Hepatocyte (in vitro differentiated cells): ENCODE results near the gene LIMS2. TPM values are rescaled to one million over a fixed set of nuclear protein-coding genes. Genes with fewer than 3 reads are reported as not detected.

Experiments used
- DNase-seq: peaks from one replicate; pipeline ENCODE4 v3.0.0-alpha.2; 2016; ENCODE audit warnings: low spot score
- H2AFZ ChIP-seq: fragments of 200-600 bp; sonication (generic); 2 replicates; pipeline ENCODE4 v1.6.0; 2016; ENCODE audit warnings: antibody characterized with exemption, mild to moderate bottlenecking
- H3K27ac ChIP-seq: fragments of 200-600 bp; sonication (generic); 2 replicates; pipeline ENCODE4 v1.5.1; 2016; ENCODE audit warnings: mild to moderate bottlenecking
- H3K27me3 ChIP-seq: fragments of 200-600 bp; sonication (generic); 2 replicates; pipeline ENCODE4 v1.6.1; 2016
- H3K36me3 ChIP-seq: fragments of 200-600 bp; sonication (generic); replicated peaks from 2 replicates; pipeline ENCODE4 v1.5.1; 2016; ENCODE audit warnings: low read depth; ENCODE audit not compliant: insufficient read depth
- H3K4me1 ChIP-seq: fragments of 200-600 bp; sonication (generic); 2 replicates; pipeline ENCODE4 v1.5.1; 2016; ENCODE audit warnings: mild to moderate bottlenecking, moderate library complexity; ENCODE audit not compliant: insufficient read depth
- H3K4me2 ChIP-seq: fragments of 200-600 bp; sonication (generic); 2 replicates; pipeline ENCODE4 v1.6.0; 2016
- H3K4me3 ChIP-seq: fragments of 200-600 bp; sonication (generic); 2 replicates; pipeline ENCODE4 v1.5.1; 2016; ENCODE audit warnings: mild to moderate bottlenecking
- H3K79me2 ChIP-seq: fragments of 200-600 bp; sonication (generic); 2 replicates; pipeline ENCODE4 v1.6.0; 2017; ENCODE audit warnings: mild to moderate bottlenecking
- H3K9me2 ChIP-seq: fragments of 200-600 bp; sonication (generic); replicated peaks from 2 replicates; pipeline ENCODE4 v1.6.0; 2017; ENCODE audit warnings: mild to moderate bottlenecking; ENCODE audit not compliant: insufficient read depth
- H3K9me3 ChIP-seq: fragments of 200-600 bp; sonication (generic); 2 replicates; pipeline ENCODE4 v1.5.1; 2016; ENCODE audit warnings: low read depth, mild to moderate bottlenecking
- H4K20me1 ChIP-seq: fragments of 200-600 bp; sonication (generic); 2 replicates; pipeline ENCODE4 v1.6.0; 2016; ENCODE audit warnings: mild to moderate bottlenecking; ENCODE audit not compliant: insufficient read depth, poor library complexity, severe bottlenecking
- EZH2 ChIP-seq: fragments of 200-600 bp; sonication (generic); IDR thresholded peaks from 2 replicates; pipeline ENCODE4 v1.6.1; 2016; ENCODE audit warnings: antibody characterized with exemption, mild to moderate bottlenecking, borderline replicate concordance
- EZH2phosphoT487 ChIP-seq: fragments of 200-600 bp; sonication (generic); IDR thresholded peaks from one replicate; pipeline ENCODE4 v1.6.1; 2018; ENCODE audit warnings: antibody characterized with exemption, mild to moderate bottlenecking, low read depth, moderate library complexity; ENCODE audit not compliant: unreplicated experiment, severe bottlenecking
- WGBS: methylation state at CpG from one replicate; pipeline ENCODE4 v1.1.6; 2016; ENCODE audit warnings: low lambda C conversion rate; ENCODE audit errors: missing lambda C conversion rate; 5-methylcytosine and 5-hydroxymethylcytosine counted together
- polyA plus RNA-seq: library from polyadenylated mRNA; unstranded; fragments of >200 nt; fragmentation: Nextera tagmentation; extraction: Ambion mirVana; gene quantifications from 2 replicates; pipeline ENCODE4 v1.2.1, GENCODE V29; 2016
- total RNA-seq: library from RNA; depleted of rRNA; stranded (reverse); fragments of >200 nt; gene quantifications from 2 replicates; pipeline ENCODE4 v1.2.3, GENCODE V29; 2014
- TF ChIP-seq, protein P1 (sequence below): fragments of 200-600 bp; sonication (generic); IDR thresholded peaks from 2 replicates; pipeline ENCODE4 v1.5.1; 2016; ENCODE audit warnings: antibody characterized with exemption, mild to moderate bottlenecking; ENCODE audit not compliant: poor library complexity

The LIMS2 gene
- total and polyA plus RNA-seq, 2 experiments from 2014 or later, result 4.0 to 8.3 TPM

DNA sequence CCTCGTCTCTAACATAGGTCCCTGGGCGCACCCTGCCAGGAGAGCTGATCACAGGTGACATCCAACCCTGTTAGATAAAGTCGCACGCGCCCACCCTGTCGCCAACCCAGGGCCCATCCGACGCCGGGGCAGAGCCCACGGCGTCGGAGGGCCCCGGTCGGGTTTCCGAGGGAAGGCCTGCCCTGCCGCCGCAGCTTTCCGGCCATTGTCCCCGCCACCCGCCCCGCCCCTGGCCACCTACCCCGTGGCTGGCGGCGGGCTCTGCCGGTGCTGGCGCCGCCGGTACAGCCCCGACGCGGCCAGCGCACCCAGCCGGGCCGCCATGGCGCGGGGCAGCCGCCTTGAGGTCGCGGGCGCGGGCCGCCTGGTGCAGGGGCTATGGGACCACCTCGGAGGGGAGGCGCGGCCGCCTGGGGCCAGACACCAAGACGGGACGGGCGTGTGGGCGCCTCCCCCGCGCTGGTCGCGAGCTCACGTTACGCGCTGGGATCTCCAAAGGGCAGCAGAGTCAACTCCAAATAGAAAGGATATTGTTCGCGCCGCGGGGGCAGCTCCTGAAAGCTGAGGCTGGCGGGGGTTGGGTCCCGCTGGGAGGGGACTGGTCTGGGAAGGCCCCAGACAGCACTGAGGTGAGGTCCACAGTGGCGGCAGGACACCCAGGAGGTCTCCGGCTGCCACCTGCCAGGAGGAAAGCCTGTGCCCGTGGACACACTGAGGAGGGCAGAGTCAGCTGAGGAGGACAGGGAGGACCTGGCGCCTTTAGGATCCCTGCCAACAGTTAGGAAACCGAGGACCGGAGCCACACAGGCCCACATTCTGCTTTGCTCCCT, 11.1 kb downstream of the LIMS2 start:
- Histone ChIP-seq H3K27me3 (peaks cover 39% of the 10 kb centered on the region), H3K9me2 (no peaks in the 10 kb centered on the region), H2AFZ (peak overlapping the region; percentile 78), H3K79me2 (no peaks in the 10 kb centered on the region), H3K36me3 (no peaks in the 10 kb centered on the region), H3K4me3 (no peak overlapping the region), H3K27ac (no peak overlapping the region), H3K9me3 (no peaks in the 10 kb centered on the region), H3K4me1 (peaks cover 11% of the 10 kb centered on the region), H4K20me1 (no peaks in the 10 kb centered on the region), H3K4me2 (peak overlapping the region; percentile 84)
- TF ChIP-seq, protein P1, sequence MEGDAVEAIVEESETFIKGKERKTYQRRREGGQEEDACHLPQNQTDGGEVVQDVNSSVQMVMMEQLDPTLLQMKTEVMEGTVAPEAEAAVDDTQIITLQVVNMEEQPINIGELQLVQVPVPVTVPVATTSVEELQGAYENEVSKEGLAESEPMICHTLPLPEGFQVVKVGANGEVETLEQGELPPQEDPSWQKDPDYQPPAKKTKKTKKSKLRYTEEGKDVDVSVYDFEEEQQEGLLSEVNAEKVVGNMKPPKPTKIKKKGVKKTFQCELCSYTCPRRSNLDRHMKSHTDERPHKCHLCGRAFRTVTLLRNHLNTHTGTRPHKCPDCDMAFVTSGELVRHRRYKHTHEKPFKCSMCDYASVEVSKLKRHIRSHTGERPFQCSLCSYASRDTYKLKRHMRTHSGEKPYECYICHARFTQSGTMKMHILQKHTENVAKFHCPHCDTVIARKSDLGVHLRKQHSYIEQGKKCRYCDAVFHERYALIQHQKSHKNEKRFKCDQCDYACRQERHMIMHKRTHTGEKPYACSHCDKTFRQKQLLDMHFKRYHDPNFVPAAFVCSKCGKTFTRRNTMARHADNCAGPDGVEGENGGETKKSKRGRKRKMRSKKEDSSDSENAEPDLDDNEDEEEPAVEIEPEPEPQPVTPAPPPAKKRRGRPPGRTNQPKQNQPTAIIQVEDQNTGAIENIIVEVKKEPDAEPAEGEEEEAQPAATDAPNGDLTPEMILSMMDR, result no peak
- TF ChIP-seq EZH2, result peak; percentile 58
- no peak for TF ChIP-seq EZH2phosphoT487
- no peak for DNase-seq
- 20% methylated on average over 47 of the region's 69 CpGs for WGBS

DNA sequence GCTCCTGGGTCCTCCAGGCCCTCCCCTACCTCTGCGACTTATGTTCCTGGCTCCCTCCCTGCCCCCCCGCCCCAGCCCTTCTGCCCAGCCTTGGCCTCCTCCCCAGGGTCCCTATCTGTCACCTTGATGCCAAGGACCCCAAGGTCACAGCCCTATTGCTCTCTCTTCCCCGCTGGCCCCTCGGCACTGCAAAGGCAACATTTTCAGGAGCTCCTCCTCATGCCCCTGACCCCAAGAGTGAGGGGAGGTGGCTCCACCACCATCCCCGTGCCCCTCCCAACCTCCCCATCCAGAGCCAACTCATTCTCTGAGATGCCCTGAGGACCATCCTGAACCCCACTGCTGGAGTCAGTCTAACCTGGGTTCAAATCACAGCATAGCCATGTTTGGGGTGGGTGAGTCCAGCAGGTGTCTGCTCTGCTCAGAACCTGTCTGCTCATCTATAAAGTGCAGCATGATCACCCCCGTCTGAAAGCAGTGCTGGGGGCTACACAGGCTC, 11.7 kb downstream of the LIMS2 start:
- Histone ChIP-seq H3K79me2 (no peaks in the 10 kb centered on the region), H3K4me3 (no peak overlapping the region), H3K4me1 (peaks cover 11% of the 10 kb centered on the region), H3K36me3 (no peaks in the 10 kb centered on the region), H3K9me3 (no peaks in the 10 kb centered on the region), H4K20me1 (no peaks in the 10 kb centered on the region), H3K27me3 (peaks cover 39% of the 10 kb centered on the region), H3K9me2 (no peaks in the 10 kb centered on the region), H2AFZ (no peak overlapping the region), H3K27ac (no peak overlapping the region), H3K4me2 (peak overlapping the region; percentile 84)
- no peak for DNase-seq
- TF ChIP-seq, protein P1, result no peak
- TF ChIP-seq EZH2phosphoT487 (no peak), EZH2 (no peak)
- 90% methylated on average over 6 of the region's 6 CpGs for WGBS

DNA sequence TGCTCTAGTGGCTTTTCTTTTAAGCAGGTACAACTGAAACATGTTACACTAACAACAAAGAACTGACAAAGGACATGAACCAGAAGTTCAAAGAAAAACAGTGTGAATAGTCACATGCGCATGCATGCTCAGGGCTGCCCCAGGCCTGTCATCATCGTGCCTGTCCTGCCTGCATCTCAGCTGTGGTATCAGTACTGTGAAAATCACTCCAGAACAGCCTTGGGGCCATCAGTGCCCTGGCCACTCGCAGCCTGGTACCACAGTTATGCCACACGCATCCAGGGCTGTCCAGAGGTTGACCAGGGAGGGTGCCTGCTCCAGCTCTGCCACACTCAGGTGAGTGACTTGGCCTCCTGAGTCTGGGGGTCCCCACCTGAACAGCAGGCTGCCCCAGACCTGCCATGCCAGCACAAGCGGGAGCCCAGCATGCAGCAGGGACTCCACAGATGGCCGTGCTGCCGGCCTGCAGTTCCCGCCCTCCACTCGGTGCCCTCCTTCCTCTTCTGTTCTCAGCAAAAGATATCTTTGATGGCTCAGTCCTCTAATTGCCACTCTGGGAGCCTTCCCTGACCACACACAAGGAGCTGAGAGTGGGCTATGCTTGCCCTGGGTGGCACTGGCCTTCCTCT, 12.3 kb downstream of the LIMS2 start:
- no peak overlapping the region for H3K27ac ChIP-seq

More for the DNA sequence above, 12.3 kb downstream of the LIMS2 start:
- Histone ChIP-seq H3K4me1 (peaks cover 11% of the 10 kb centered on the region), H3K79me2 (no peaks in the 10 kb centered on the region), H2AFZ (no peak overlapping the region), H3K9me3 (no peaks in the 10 kb centered on the region), H3K4me3 (no peak overlapping the region), H3K4me2 (no peak overlapping the region), H3K27me3 (peaks cover 39% of the 10 kb centered on the region), H3K9me2 (no peaks in the 10 kb centered on the region), H4K20me1 (no peaks in the 10 kb centered on the region), H3K36me3 (no peaks in the 10 kb centered on the region)
- TF ChIP-seq, protein P1, result no peak
- TF ChIP-seq EZH2phosphoT487, result no peak
- WGBS, result 80% methylated on average over 7 of the region's 9 CpGs
- no peak for DNase-seq
